GM12801 (cell line): Measurements from ENCODE around the gene EBP.

Experiments used
- CTCF ChIP-seq: IDR thresholded peaks from one replicate; pipeline ENCODE4 v1.5.1; 2011; ENCODE audit warnings: control low read depth; ENCODE audit not compliant: insufficient read length; ENCODE audit errors: extremely low read depth

Gene EBP

GRCh38 chrX:48508400-48509244 lies 13.0 kb upstream of the EBP start, which contains the start of gene PORCN:
Gene PORCN (plus strand): TSS chrX:48508992. CDS start chrX:48509821, 829 bp downstream.
- TF ChIP-seq CTCF: no peak

GRCh38 chrX:48509245-48509590 lies 12.4 kb upstream of the EBP start:
- no peak for TF ChIP-seq CTCF

- no peak for TF ChIP-seq CTCF
Measured at GRCh38 chrX:48509619-48510018, 12.0 kb upstream of the EBP start.

- TF ChIP-seq CTCF: no peak
Measured at GRCh38 chrX:48511560-48511959, 10.0 kb upstream of the EBP start.

GRCh38 chrX:48512371-48512935 lies 9.2 kb upstream of the EBP start:
- TF ChIP-seq CTCF: no peak

DNA sequence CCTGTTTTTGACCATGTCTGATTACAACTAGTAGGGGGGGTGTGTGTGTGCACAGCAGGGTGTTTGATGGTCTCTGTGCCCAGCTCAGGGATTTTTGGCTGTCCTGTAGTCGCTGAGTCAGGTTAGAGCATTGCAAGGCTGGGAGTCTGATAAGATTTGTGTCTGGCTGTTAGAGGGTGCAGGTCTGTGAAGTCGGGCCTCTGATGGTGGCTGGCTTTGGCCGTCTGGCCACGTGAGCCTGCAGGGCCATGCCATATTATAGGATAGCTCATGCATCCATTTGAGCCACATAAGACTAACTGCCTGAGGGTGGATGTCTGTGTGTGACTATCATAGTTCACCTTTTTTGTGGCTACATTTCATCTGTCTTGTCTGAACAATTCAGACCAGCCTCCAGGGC lies 7.9 kb upstream of the EBP start:
- no peak for TF ChIP-seq CTCF

DNA sequence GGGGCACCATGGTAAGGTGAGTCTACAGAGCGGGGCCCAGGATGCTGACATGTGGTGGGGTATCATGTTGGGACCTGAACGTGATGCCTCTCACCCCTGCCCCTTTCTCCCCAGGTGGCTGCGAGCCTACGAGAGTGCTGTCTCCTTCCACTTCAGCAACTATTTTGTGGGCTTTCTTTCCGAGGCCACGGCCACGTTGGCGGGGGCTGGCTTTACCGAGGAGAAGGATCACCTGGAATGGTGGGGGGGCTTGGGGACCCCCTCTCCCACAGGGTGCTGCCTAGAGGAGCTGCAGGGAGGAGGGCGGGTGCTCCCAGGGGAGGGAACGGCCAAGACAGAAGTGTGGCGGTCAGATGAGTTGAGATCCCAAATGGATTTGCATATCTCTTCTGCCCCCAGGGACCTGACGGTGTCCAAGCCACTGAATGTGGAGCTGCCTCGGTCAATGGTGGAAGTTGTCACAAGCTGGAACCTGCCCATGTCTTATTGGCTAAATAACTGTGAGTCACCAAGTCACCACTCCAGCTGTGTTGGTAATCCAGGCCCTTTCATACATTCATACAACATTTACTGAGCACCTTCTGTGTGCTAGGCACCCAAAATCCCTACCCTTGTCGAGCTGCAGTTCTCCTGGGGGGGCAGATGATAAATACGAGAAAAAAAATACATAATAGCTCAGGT lies 7.3 kb upstream of the EBP start:
- no peak for TF ChIP-seq CTCF
